Neutrophil (primary cell): Measurements from ENCODE around the gene SELENOI.
"Not testable (repeated sequence)": the region's sequence is repeated elsewhere in the genome, so short reads cannot be mapped to it uniquely, and the experiment has no call there.

Experiments
- H3K27ac ChIP-seq: fragments of 200-600 bp; sonication (generic); 2 replicates; pipeline ENCODE4 v1.5.1; 2016; ENCODE audit warnings: mild to moderate bottlenecking, moderate library complexity
- H3K27me3 ChIP-seq: fragments of 200-600 bp; sonication (generic); 2 replicates; pipeline ENCODE4 v1.6.0; 2016; ENCODE audit warnings: mild to moderate bottlenecking
- H3K36me3 ChIP-seq: fragments of 200-600 bp; sonication (generic); 2 replicates; pipeline ENCODE4 v1.5.1; 2017
- H3K4me1 ChIP-seq, 2 experiments: fragments of 200-600 bp in 1 of 2; sonication (generic) in 1 of 2; 1 replicate in 1 of 2; 2 replicates in 1 of 2; pipeline versions ENCODE4 v1.5.1 to v1.6.1; 2013 to 2016; ENCODE audit warnings: low read depth in 1 of 2, low read length in 1 of 2, mild to moderate bottlenecking in 1 of 2, moderate library complexity in 1 of 2; ENCODE audit not compliant: control insufficient read depth in 1 of 2, insufficient read depth in 1 of 2
- H3K4me3 ChIP-seq, 2 experiments: fragments of 200-600 bp in 1 of 2; sonication (generic) in 1 of 2; 1 replicate in 1 of 2; 2 replicates in 1 of 2; pipeline ENCODE4 v1.5.1; 2013 to 2016; ENCODE audit warnings: low read depth in 1 of 2, low read length in 1 of 2, mild to moderate bottlenecking in 1 of 2, moderate library complexity in 1 of 2
- H3K9me3 ChIP-seq: fragments of 200-600 bp; sonication (generic); 2 replicates; pipeline ENCODE4 v1.5.1; 2016
- TF ChIP-seq, protein P1 (sequence below): fragments of 200-600 bp; sonication (generic); IDR thresholded peaks from 2 replicates; pipeline ENCODE4 v1.5.1; 2016; ENCODE audit warnings: antibody characterized with exemption

The SELENOI gene

DNA sequence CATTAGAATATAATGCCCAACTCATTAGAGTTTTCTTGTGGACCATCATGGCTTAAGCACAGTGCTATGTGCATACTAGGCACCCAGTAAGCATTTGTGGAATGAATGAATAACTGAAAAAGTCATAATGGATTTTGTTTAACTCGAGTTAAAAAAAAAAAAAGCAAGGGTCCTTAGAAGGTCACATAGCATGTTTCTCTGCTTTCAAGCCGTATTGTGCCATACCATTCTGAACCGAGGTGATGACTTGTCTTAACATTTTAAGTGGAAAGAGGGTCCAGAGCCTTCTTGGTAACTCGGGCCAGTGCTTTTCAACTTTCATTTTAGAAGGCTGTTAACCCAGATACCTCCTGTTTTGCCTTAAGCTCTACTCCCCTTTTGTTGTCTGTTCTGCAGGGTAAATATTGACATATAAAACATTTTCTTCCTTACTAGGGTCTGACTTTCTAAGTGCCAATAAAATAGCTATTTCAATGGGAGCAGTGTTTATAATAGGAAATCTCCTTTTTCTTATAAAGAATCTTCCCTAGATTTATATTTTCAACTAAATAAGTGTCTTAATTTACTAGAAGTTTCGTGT, 1.4 kb downstream of the SELENOI start:
- Histone ChIP-seq H3K9me3 (no peaks in the 10 kb centered on the region), H3K4me1 (peaks cover 31 to 32% of the 10 kb centered on the region in 2 experiments), H3K27ac (peak overlapping the region; percentile 89), H3K36me3 (no peaks in the 10 kb centered on the region), H3K4me3 (peak overlapping the region; percentile 96 to 99), H3K27me3 (no peaks in the 10 kb centered on the region)
- TF ChIP-seq, protein P1, sequence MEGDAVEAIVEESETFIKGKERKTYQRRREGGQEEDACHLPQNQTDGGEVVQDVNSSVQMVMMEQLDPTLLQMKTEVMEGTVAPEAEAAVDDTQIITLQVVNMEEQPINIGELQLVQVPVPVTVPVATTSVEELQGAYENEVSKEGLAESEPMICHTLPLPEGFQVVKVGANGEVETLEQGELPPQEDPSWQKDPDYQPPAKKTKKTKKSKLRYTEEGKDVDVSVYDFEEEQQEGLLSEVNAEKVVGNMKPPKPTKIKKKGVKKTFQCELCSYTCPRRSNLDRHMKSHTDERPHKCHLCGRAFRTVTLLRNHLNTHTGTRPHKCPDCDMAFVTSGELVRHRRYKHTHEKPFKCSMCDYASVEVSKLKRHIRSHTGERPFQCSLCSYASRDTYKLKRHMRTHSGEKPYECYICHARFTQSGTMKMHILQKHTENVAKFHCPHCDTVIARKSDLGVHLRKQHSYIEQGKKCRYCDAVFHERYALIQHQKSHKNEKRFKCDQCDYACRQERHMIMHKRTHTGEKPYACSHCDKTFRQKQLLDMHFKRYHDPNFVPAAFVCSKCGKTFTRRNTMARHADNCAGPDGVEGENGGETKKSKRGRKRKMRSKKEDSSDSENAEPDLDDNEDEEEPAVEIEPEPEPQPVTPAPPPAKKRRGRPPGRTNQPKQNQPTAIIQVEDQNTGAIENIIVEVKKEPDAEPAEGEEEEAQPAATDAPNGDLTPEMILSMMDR: no peak

DNA sequence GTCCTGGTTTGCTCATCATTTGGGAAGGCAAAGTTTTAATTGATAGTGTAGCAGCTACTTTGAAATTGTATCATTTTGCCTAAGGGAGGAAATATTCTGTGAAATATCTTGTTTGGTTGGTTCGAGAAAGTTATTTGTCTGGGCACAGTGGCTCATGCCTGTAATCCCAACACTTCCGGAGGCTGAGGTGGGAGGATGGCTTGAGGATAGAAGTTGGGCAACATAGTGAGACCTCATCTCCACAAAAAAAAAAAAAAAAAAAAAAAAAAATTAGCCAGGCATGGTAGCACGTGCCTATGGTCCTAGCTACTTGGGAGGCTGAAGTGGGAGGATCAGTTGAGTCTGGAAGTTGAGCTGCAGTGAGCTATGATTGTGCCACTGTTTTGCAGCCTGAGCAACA, 3.7 kb downstream of the SELENOI start:
- no peak overlapping the region for H3K4me3 ChIP-seq
- H3K9me3 ChIP-seq: no peaks in the 10 kb centered on the region
- H3K36me3 ChIP-seq: no peaks in the 10 kb centered on the region
- peaks cover 24 to 29% of the 10 kb centered on the region in 2 experiments for H3K4me1 ChIP-seq
- TF ChIP-seq, protein P1: no peak
- no peak overlapping the region for H3K27ac ChIP-seq
- no peaks in the 10 kb centered on the region for H3K27me3 ChIP-seq

DNA sequence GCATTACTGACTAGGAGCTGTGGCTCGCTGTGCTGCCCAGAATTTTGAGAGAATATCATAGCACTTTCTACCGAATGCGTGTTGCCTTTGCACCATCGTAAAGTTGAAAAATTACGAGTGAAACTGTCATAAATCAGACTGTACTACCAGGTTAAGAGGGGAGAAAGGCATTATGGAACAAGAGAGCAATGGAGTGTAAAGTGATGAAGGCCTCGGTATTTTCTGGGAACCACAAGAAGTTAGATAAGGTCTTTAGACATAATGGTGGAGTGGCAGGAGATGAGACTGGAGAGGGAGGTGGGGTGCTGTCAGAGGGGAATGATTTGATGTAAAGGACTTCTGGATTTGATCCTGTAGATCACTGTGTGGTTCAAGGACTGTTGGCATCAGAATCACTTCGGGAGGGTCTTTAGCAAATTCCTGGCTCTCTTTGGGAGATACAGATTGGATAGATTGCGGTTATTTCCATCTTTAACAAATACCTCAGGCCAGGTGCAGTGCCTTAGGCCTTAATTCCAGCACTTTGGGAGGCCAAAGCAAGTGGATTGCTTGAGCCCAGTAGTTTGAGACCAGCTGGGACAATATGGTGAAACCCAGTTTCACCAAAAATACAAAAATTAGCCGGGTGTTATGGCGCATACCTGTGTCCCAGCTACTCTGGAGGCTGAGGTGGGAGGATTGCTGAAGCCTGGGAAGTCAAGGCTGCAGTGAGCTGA, 5.6 kb downstream of the SELENOI start:
- H3K9me3 ChIP-seq: no peaks in the 10 kb centered on the region
- H3K4me3 ChIP-seq: no peak overlapping the region
- no peaks in the 10 kb centered on the region for H3K27me3 ChIP-seq
- no peak overlapping the region for H3K27ac ChIP-seq
- peaks cover 17% of the 10 kb centered on the region in 2 experiments for H3K4me1 ChIP-seq
- TF ChIP-seq, protein P1: no peak
- H3K36me3 ChIP-seq: no peaks in the 10 kb centered on the region

DNA sequence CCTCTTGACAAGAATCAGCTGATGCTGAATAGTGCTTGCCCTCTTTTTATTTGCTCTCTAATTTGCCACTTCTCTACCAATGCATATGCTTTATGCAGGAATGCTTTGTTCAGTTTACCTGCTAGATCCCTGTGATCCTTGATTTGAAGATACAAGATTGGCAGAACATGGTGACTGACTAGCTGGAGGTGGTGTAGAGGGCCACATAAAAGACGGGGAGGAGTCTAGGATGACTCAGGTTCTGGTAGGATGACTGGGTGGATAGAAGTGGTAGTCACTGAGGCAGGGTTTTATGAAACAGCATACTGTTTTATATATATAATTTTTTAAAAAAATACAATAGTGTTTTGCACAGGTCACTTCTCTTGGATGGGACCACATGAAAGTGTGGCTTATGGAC, 6.9 kb downstream of the SELENOI start:
- no peaks in the 10 kb centered on the region for H3K36me3 ChIP-seq
- H3K27ac ChIP-seq: no peak overlapping the region
- no peak overlapping the region for H3K4me3 ChIP-seq
- no peaks in the 10 kb centered on the region for H3K9me3 ChIP-seq
- no peaks in the 10 kb centered on the region for H3K27me3 ChIP-seq
- peaks cover 5% of the 10 kb centered on the region in 2 experiments for H3K4me1 ChIP-seq
- TF ChIP-seq, protein P1: no peak

DNA sequence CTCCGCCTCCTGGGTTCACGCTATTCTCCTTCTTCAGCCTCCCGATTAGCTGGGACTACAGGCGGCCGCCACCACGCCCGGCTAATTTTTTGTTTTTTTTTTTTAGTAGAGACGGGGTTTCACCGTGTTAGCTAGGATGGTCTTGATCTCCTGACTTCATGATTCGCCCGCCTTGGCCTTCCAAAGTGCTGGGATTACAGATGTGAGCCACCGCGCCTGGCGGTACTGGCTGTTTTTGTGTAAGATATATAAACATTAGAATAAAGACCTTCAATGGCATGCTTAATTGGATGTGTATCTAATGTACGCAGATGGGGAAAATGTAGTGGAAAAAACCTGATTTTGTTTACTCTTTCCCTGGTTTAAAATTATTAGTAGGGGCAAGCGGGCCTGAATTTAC, 8.5 kb downstream of the SELENOI start:
- H3K36me3 ChIP-seq, H3K27ac ChIP-seq, H3K9me3 ChIP-seq, H3K27me3 ChIP-seq, H3K4me1 ChIP-seq, H3K4me3 ChIP-seq: not testable (repeated sequence)
